Stimulated activated naive CD8-positive, alpha-beta T cell treated with anti-CD3 and anti-CD28 coated beads, Interleukin-15, Interleukin-2, amounts not matched to agents 100 ng/mL and 50 ng/mL, for 24 hours (primary cell): ENCODE results near the gene PPP1R9A.
A peak's percentile ranks its signal among the peaks of the same experiment; 100 is the strongest.

ENCODE experiments used
- H3K27ac Mint-ChIP-seq: one replicate; pipeline ENCODE4 v1.8.0; 2021; ENCODE audit warnings: mild to moderate bottlenecking, mixed read lengths
- H3K27me3 Mint-ChIP-seq: one replicate; pipeline ENCODE4 v1.8.0; 2021; ENCODE audit warnings: mixed read lengths
- H3K36me3 Mint-ChIP-seq: one replicate; pipeline ENCODE4 v1.8.0; 2021; ENCODE audit warnings: low read depth, mixed read lengths
- H3K4me1 Mint-ChIP-seq: one replicate; pipeline ENCODE4 v1.8.0; 2021; ENCODE audit warnings: low read depth, mixed read lengths
- H3K4me3 Mint-ChIP-seq: one replicate; pipeline ENCODE4 v1.8.0; 2021; ENCODE audit warnings: mild to moderate bottlenecking, mixed read lengths
- H3K9me3 Mint-ChIP-seq: one replicate; pipeline ENCODE4 v1.8.0; 2021; ENCODE audit warnings: mixed read lengths

PPP1R9A gene

GRCh38 chr7:94907026-94907810 lies at the start of gene PPP1R9A:
PPP1R9A (plus strand) TSS chr7:94907594; CDS start chr7:94910114, 2,520 bp downstream.
- H3K9me3 Mint-ChIP-seq, result no peaks in the 10 kb centered on the region
- H3K4me3 Mint-ChIP-seq, result peak within 1 kb of the TSS; percentile 51
- no peak within 1 kb of the TSS for H3K27ac Mint-ChIP-seq
- H3K27me3 Mint-ChIP-seq, result peaks cover 42% of the 10 kb centered on the region
- no peaks in the 10 kb centered on the region for H3K4me1 Mint-ChIP-seq
- no peaks in the 10 kb centered on the region for H3K36me3 Mint-ChIP-seq

DNA sequence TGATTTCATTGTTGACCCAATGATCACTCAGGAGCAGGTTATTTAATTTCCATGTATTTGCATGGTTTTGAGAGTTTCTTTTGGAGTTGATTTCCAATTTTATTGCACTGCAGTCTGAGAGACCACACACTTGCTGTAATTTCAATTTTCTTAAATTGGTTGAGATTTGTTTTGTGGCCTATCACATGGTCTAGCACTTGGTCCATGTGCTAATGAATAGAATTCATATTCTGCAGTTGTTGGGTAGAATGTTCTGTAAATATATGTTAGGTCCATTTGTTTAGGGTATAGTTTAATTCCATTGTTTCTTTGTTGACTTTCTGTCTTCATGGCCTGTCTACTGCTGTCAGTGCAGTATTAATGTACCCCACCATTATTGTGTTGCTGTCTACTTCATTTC lies 36.3 kb upstream of the PPP1R9A start:
- Mint-ChIP-seq H3K36me3 (no peaks in the 10 kb centered on the region), H3K9me3 (no peaks in the 10 kb centered on the region), H3K27me3 (no peaks in the 10 kb centered on the region), H3K27ac (no peak overlapping the region), H3K4me1 (no peaks in the 10 kb centered on the region), H3K4me3 (no peak overlapping the region)

GRCh38 chr7:94873239-94873638 lies 34.2 kb upstream of the PPP1R9A start:
- no peaks in the 10 kb centered on the region for H3K36me3 Mint-ChIP-seq
- no peak overlapping the region for H3K27ac Mint-ChIP-seq
- H3K9me3 Mint-ChIP-seq, result peaks cover 7% of the 10 kb centered on the region
- H3K4me3 Mint-ChIP-seq, result no peak overlapping the region
- H3K27me3 Mint-ChIP-seq, result no peaks in the 10 kb centered on the region
- no peaks in the 10 kb centered on the region for H3K4me1 Mint-ChIP-seq

GRCh38 chr7:94874036-94874785 lies 33.2 kb upstream of the PPP1R9A start:
- Mint-ChIP-seq H3K4me3 (no peak overlapping the region), H3K4me1 (no peaks in the 10 kb centered on the region), H3K27ac (no peak overlapping the region), H3K27me3 (peaks cover 3% of the 10 kb centered on the region), H3K9me3 (peaks cover 11% of the 10 kb centered on the region), H3K36me3 (no peaks in the 10 kb centered on the region)

DNA sequence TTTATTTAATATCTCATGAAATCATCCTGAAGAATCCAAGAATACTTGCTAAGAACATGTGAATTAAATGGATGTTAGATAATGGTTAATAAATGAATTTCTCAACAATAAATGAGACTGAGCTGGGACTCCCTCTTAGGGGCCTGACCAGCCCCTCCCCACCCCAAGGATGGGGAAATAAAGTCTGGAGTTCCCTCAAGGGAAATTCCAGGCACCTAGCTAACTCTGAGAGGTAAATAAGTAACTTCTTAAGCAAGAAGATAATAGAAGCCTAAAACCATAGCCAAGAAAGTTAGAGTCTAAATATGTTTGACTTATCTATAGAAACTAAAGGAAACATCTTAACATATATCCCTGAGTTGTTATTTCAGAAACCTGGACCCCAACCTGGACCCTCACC lies 32.2 kb upstream of the PPP1R9A start:
- no peaks in the 10 kb centered on the region for H3K4me1 Mint-ChIP-seq
- peaks cover 11% of the 10 kb centered on the region for H3K9me3 Mint-ChIP-seq
- peaks cover 4% of the 10 kb centered on the region for H3K27me3 Mint-ChIP-seq
- no peaks in the 10 kb centered on the region for H3K36me3 Mint-ChIP-seq
- H3K27ac Mint-ChIP-seq, result no peak overlapping the region
- H3K4me3 Mint-ChIP-seq, result no peak overlapping the region

DNA sequence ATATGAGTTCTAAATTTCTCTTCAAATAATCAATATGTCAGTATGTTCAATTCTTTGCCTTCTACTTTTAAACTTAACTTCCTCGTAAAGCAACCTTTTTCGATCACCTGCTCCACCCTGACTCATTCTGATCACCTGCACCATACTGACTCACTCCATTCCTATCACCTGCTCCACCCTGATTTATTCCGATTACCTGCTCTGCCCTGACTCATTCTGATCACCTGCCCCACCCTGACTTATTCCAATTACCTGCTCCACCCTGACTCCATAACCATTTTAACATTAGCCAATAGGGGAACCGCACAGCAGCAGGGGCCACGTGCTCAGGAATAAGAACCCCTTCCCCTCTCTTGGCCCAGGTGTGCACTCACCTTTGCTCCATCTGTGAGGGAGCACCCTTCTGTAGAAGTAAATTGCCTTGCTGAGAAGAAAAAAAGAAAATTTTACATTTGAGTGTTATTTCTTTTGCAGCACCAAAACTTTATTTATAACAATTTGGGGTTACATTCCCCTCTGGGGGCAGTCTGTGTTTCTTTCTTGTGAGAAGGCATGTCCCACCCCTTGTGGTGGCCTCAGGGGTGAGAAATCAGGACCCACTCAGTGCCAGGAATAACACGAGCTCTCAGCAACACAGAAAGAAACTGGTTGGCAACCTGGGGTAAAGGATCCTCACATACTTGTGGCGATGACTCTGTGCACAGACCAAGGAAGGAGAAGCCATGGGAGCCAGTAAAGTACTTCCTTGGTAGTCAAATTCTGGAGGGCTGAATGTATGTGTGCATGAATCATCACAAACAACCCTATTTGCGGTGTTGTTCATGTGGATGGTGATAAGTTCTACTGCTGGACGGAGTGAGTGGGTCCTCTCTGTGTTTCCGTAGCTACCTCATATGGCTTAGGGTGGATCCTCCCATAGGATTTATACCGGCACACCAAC lies 29.4 kb upstream of the PPP1R9A start:
- no peaks in the 10 kb centered on the region for H3K36me3 Mint-ChIP-seq
- H3K4me3 Mint-ChIP-seq, result no peak overlapping the region
- peaks cover 11% of the 10 kb centered on the region for H3K9me3 Mint-ChIP-seq
- no peak overlapping the region for H3K27ac Mint-ChIP-seq
- no peaks in the 10 kb centered on the region for H3K4me1 Mint-ChIP-seq
- H3K27me3 Mint-ChIP-seq, result peaks cover 4% of the 10 kb centered on the region

- Mint-ChIP-seq H3K27ac (no peak overlapping the region), H3K9me3 (peaks cover 7% of the 10 kb centered on the region), H3K36me3 (no peaks in the 10 kb centered on the region), H3K4me3 (no peak overlapping the region), H3K4me1 (no peaks in the 10 kb centered on the region), H3K27me3 (peaks cover 9% of the 10 kb centered on the region)
Measured at GRCh38 chr7:94882891-94883290, 24.5 kb upstream of the PPP1R9A start.

GRCh38 chr7:94883616-94884015 lies 23.8 kb upstream of the PPP1R9A start:
- no peaks in the 10 kb centered on the region for H3K36me3 Mint-ChIP-seq
- H3K9me3 Mint-ChIP-seq, result peaks cover under 1% of the 10 kb centered on the region
- no peak overlapping the region for H3K4me3 Mint-ChIP-seq
- H3K27me3 Mint-ChIP-seq, result peaks cover 9% of the 10 kb centered on the region
- no peaks in the 10 kb centered on the region for H3K4me1 Mint-ChIP-seq
- H3K27ac Mint-ChIP-seq, result no peak overlapping the region

- peaks cover 5% of the 10 kb centered on the region for H3K27me3 Mint-ChIP-seq
- H3K27ac Mint-ChIP-seq, result no peak overlapping the region
- no peaks in the 10 kb centered on the region for H3K4me1 Mint-ChIP-seq
- H3K36me3 Mint-ChIP-seq, result no peaks in the 10 kb centered on the region
- H3K4me3 Mint-ChIP-seq, result no peak overlapping the region
- peaks cover 5% of the 10 kb centered on the region for H3K9me3 Mint-ChIP-seq
Measured at GRCh38 chr7:94888551-94888950, 18.8 kb upstream of the PPP1R9A start.

DNA sequence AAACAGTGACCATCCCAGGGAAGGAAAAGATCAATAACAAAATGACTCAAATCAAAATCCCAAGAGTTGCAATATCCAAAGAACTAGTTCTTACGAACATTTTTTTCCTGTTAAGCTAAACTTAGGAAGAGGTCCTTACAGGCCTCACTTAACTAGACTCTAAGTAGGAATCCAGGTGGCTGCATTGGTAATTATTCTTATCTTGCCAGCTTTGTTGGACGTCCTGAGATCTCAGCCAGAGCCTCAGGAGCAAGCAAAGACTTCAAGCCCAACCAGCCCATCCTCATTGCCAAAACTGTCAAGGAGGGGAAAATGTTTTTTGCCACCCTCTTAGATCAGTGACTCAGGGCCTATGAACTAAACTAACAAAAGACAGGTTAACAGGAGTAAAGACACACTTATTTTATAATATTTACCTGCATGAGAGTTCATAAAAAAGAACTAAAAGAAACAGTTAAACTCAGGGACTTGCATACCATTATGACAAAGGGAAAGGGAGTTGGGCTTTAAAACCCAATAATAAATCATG lies 18.3 kb upstream of the PPP1R9A start:
- Mint-ChIP-seq H3K4me3 (no peak overlapping the region), H3K9me3 (peaks cover 5% of the 10 kb centered on the region), H3K27me3 (peaks cover 5% of the 10 kb centered on the region), H3K27ac (no peak overlapping the region), H3K36me3 (no peaks in the 10 kb centered on the region), H3K4me1 (no peaks in the 10 kb centered on the region)

DNA sequence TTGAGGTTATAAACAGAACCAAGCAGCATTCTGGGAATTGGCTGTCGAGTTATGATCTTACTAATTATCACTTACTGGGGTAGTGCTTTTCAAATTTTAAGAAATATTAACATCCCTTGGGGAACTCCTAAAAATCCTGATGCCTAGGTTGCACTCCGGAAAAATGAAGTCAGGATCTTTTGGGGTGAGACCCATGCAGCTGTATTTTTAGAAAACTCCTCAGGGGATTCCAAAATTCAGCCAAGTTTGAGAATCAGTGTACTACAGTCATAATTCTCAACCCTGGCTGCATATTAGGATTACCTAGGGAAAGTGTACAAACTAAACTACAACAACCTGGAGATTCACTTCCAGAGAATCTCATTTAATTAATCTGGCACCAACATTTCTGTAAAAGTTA lies 17.2 kb upstream of the PPP1R9A start:
- H3K4me1 Mint-ChIP-seq, result no peaks in the 10 kb centered on the region
- peaks cover 8% of the 10 kb centered on the region for H3K27me3 Mint-ChIP-seq
- H3K27ac Mint-ChIP-seq, result no peak overlapping the region
- peaks cover 5% of the 10 kb centered on the region for H3K9me3 Mint-ChIP-seq
- no peak overlapping the region for H3K4me3 Mint-ChIP-seq
- H3K36me3 Mint-ChIP-seq, result no peaks in the 10 kb centered on the region

DNA sequence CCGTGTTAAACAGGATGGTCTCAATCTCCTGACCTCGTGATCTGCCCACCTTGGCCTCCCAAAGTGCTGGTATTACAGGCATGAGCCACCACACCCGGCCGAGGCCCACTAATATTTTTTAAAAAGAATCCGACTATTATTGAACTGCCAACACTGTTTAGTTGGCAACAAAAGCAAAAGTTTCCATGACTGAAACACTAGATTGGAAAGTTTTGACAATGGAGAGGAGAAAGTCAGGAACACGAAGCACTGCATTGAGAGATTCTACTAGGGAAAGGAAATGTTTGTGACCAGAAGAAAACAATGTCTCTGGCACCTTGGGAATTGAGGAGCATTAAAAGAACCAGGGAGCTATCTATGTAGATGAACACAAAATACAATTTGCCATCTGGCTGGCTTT lies 13.7 kb upstream of the PPP1R9A start:
- Mint-ChIP-seq H3K27me3 (peaks cover 3% of the 10 kb centered on the region), H3K4me3 (no peak overlapping the region), H3K4me1 (no peaks in the 10 kb centered on the region), H3K36me3 (no peaks in the 10 kb centered on the region), H3K27ac (no peak overlapping the region), H3K9me3 (peaks cover 5% of the 10 kb centered on the region)

DNA sequence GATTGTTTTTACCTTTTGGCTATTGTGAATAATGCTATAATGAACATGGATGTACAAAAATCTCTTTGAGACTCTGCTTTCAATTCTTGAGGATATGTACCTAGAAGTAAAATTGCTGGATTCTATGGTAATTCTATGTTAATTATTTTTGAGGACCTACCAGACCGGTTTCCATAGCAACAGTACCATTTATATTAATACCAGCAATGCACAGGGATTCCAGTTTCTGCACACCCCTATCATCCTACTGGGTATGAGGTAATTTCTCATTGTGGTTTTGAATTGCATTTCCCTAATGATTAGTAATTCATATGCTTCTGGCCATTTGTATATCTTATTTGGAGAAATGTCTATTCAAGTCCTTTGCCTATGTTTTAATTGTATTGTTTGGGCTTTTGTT lies 9.9 kb upstream of the PPP1R9A start:
- H3K36me3 Mint-ChIP-seq, result no peaks in the 10 kb centered on the region
- H3K4me1 Mint-ChIP-seq, result no peaks in the 10 kb centered on the region
- peaks cover 5% of the 10 kb centered on the region for H3K9me3 Mint-ChIP-seq
- no peak overlapping the region for H3K27ac Mint-ChIP-seq
- H3K27me3 Mint-ChIP-seq, result peaks cover 7% of the 10 kb centered on the region
- H3K4me3 Mint-ChIP-seq, result no peak overlapping the region

DNA sequence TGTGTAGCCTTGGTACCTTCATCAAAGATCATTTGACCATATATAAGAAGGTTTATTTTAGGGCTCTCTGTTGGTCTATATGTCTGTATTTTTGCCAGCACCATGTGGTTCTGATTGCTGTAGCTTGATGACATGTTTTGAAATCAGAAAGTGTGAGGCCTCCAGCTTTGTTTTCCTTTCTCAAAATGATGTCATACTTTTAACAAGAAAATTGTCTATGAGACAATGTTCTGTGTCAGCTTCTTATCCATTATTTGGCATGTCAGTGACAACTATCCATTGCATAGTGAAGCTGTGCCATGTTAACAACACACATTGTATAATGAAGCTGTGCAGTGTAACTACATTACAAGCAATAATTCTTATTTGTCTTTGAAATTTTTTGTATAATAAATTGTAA lies 9.1 kb upstream of the PPP1R9A start:
- Mint-ChIP-seq H3K4me3 (no peak overlapping the region), H3K36me3 (no peaks in the 10 kb centered on the region), H3K27ac (no peak overlapping the region), H3K9me3 (no peaks in the 10 kb centered on the region), H3K4me1 (no peaks in the 10 kb centered on the region), H3K27me3 (peaks cover 7% of the 10 kb centered on the region)
